ENCODE data around the gene ZBTB7C.

ZBTB7C gene

GRCh38 chr18:48006415-48007175, 402.6 kb downstream of the ZBTB7C start:
- DNase-seq = no peak

- no peak for DNase-seq
These were observed 404.6 kb downstream of the ZBTB7C start for GRCh38 chr18:48004577-48004976.

GRCh38 chr18:48003426-48004349, 405.5 kb downstream of the ZBTB7C start:
- peak; percentile 18 for DNase-seq

GRCh38 chr18:48002933-48003365, 406.2 kb downstream of the ZBTB7C start:
- no peak for DNase-seq

- no peak for DNase-seq
These were observed 408.5 kb downstream of the ZBTB7C start for GRCh38 chr18:48000701-48001100.

GRCh38 chr18:47999801-48000248, 409.4 kb downstream of the ZBTB7C start:
- no peak for DNase-seq

GRCh38 chr18:47997338-47997780, 411.8 kb downstream of the ZBTB7C start:
- DNase-seq = no peak

- DNase-seq = peak; percentile 56
These were observed 413.1 kb downstream of the ZBTB7C start for GRCh38 chr18:47996091-47996541.

GRCh38 chr18:47995654-47996053, 413.5 kb downstream of the ZBTB7C start:
- DNase-seq = no peak

- no peak for DNase-seq
These were observed 415.8 kb downstream of the ZBTB7C start for GRCh38 chr18:47993409-47993808.

- DNase-seq = no peak
These were observed 416.2 kb downstream of the ZBTB7C start for GRCh38 chr18:47992976-47993375.

- DNase-seq = no peak
These were observed 416.9 kb downstream of the ZBTB7C start for GRCh38 chr18:47992266-47992665.

- DNase-seq = no peak
These were observed 418.2 kb downstream of the ZBTB7C start for GRCh38 chr18:47990981-47991380.

GRCh38 chr18:47987388-47987699, 421.8 kb downstream of the ZBTB7C start:
- peak; percentile 19 for DNase-seq

- no peak for DNase-seq
These were observed 422.4 kb downstream of the ZBTB7C start for GRCh38 chr18:47986620-47987387.

- DNase-seq = no peak
These were observed 423.3 kb downstream of the ZBTB7C start for GRCh38 chr18:47985866-47986265.

- DNase-seq = no peak
These were observed 424.2 kb downstream of the ZBTB7C start for GRCh38 chr18:47984991-47985390.

GRCh38 chr18:47983946-47984345, 425.2 kb downstream of the ZBTB7C start:
- no peak for DNase-seq

- DNase-seq = no peak
These were observed 426.1 kb downstream of the ZBTB7C start for GRCh38 chr18:47983055-47983454.

- DNase-seq = no peak
These were observed 427.4 kb downstream of the ZBTB7C start for GRCh38 chr18:47981830-47982229.

- no peak for DNase-seq
These were observed 427.9 kb downstream of the ZBTB7C start for GRCh38 chr18:47981320-47981719.

GRCh38 chr18:47979611-47980200, 429.5 kb downstream of the ZBTB7C start:
- no peak for DNase-seq

GRCh38 chr18:47978603-47979002, 430.6 kb downstream of the ZBTB7C start:
- DNase-seq = no peak
